ENCODE results near the gene NOL6.
"Not testable (repeated sequence)": the region's sequence is repeated elsewhere in the genome, so short reads cannot be mapped to it uniquely, and the experiment has no call there.

DNA sequence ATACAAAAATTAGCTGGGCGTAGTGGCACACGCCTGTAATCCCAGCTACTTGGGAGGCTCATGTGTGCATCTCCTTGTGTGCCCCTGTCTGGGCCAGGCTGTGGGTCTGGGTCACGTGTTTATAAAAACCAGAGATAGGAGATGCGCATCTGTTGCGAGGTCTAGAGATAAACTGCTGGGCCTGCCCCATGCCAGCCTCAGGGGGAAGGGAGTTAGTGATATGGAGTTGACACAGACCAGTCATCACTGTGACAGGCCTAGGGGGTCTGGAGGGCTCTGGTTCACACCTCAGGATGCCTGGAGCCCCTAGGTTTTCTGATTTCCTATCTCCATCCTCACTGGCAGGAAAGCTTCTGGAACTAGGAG, 19.1 kb downstream of the NOL6 start:
- TF ChIP-seq, protein P1, sequence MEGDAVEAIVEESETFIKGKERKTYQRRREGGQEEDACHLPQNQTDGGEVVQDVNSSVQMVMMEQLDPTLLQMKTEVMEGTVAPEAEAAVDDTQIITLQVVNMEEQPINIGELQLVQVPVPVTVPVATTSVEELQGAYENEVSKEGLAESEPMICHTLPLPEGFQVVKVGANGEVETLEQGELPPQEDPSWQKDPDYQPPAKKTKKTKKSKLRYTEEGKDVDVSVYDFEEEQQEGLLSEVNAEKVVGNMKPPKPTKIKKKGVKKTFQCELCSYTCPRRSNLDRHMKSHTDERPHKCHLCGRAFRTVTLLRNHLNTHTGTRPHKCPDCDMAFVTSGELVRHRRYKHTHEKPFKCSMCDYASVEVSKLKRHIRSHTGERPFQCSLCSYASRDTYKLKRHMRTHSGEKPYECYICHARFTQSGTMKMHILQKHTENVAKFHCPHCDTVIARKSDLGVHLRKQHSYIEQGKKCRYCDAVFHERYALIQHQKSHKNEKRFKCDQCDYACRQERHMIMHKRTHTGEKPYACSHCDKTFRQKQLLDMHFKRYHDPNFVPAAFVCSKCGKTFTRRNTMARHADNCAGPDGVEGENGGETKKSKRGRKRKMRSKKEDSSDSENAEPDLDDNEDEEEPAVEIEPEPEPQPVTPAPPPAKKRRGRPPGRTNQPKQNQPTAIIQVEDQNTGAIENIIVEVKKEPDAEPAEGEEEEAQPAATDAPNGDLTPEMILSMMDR (IDR thresholded peaks at IDR 0.05) = not testable (repeated sequence)
- TF ChIP-seq POLR2A, POLR2AphosphoS5, EP300 (IDR thresholded peaks at IDR 0.05): not testable (repeated sequence)
